Naive thymus-derived CD8-positive, alpha-beta T cell (primary cell): ENCODE results near the gene WNT4. TPM values are rescaled to one million over a fixed set of nuclear protein-coding genes. Genes with fewer than 3 reads are reported as not detected.

ENCODE experiments used
- ATAC-seq, 2 donors: fragments of 150-1000 bp; cut with Tn5 transposase in 1 of 2; sonication (Bioruptor Pico), chemical (Tn5 transposase) in 1 of 2; 1 replicate in 1 of 2; 2 replicates in 1 of 2; pipeline ENCODE4 v1.10.0; 2021; ENCODE audit warnings: mild to moderate bottlenecking in 2 of 2, moderate library complexity in 2 of 2
- POLR2A ChIA-PET: fragments of 350-600 bp; sonication (Branson Sonifier 250); formaldehyde crosslinking; loops from one replicate; lab custom pipeline; 2021; ENCODE audit warnings: antibody characterized with exemption; lab: Charles Lee
- DNase-seq, 10 donors: peaks; one replicate each; pipeline versions ENCODE4 v3.0.0 to v3.0.0-alpha.2; 2020 to 2022
- H3K27ac Mint-ChIP-seq, 10 donors: one replicate each; pipeline ENCODE4 v1.8.0; 2020 to 2022; ENCODE audit warnings: mild to moderate bottlenecking in 10 of 10, mixed read lengths in 10 of 10, moderate library complexity in 4 of 10, inconsistent platforms in 1 of 10
- H3K27me3 Mint-ChIP-seq, 5 donors: one replicate each; pipeline ENCODE4 v1.8.0; 2021 to 2022; ENCODE audit warnings: mixed read lengths in 5 of 5
- H3K36me3 Mint-ChIP-seq, 3 donors: one replicate each; pipeline ENCODE4 v1.8.0; 2020 to 2022; ENCODE audit warnings: mixed read lengths in 3 of 3, mild to moderate bottlenecking in 2 of 3, inconsistent platforms in 1 of 3
- H3K4me1 Mint-ChIP-seq, 4 donors: one replicate each; pipeline ENCODE4 v1.8.0; 2021 to 2022; ENCODE audit warnings: mixed read lengths in 4 of 4
- H3K4me3 Mint-ChIP-seq, 10 donors: one replicate each; pipeline ENCODE4 v1.8.0; 2020 to 2022; ENCODE audit warnings: mild to moderate bottlenecking in 10 of 10, mixed read lengths in 10 of 10, moderate library complexity in 6 of 10, inconsistent platforms in 1 of 10
- H3K9me3 Mint-ChIP-seq, 9 donors: one replicate each; pipeline ENCODE4 v1.8.0; 2020 to 2022; ENCODE audit warnings: mixed read lengths in 9 of 9, mild to moderate bottlenecking in 3 of 9, inconsistent platforms in 1 of 9, moderate library complexity in 1 of 9
- polyA plus RNA-seq, 3 donors: library from polyadenylated mRNA; unstranded; fragments of 300-500 nt; fragmentation: Illumina TruSeq; gene quantifications; one replicate each; pipeline ENCODE4 v1.2.3, GENCODE V29; 2021
- total RNA-seq, 8 experiments: library from RNA in 2 of 8; stranded (reverse) in 2 of 8; gene quantifications; one replicate each; pipeline ENCODE4 v1.2.3 and lab custom pipeline; 2021 to 2026

The WNT4 gene
- total and polyA plus RNA-seq, 5 experiments from 2014 or later = not detected

- DNase-seq (no peak), ATAC-seq (no peak)
Observed at GRCh38 chr1:22176258-22176657, 33.4 kb upstream of the WNT4 start.

GRCh38 chr1:22174446-22175220 lies 31.7 kb upstream of the WNT4 start:
- ATAC-seq (no peak), DNase-seq (no peak)
- Mint-ChIP-seq H3K27ac (no peak overlapping the region), H3K36me3 (no peaks in the 10 kb centered on the region), H3K9me3 (peaks cover 0 to 3% (median 0%) of the 10 kb centered on the region in 9 donors), H3K4me1 (peaks cover 0 to 6% (median under 1%) of the 10 kb centered on the region in 4 donors), H3K27me3 (peaks cover 0 to 9% (median 2%) of the 10 kb centered on the region in 5 donors), H3K4me3 (no peak overlapping the region)
- POLR2A ChIA-PET = no interaction called here

More at GRCh38 chr1:22176258-22176657, 33.4 kb upstream of the WNT4 start:
- peaks cover 0 to 9% (median 2%) of the 10 kb centered on the region in 5 donors for H3K27me3 Mint-ChIP-seq
- H3K9me3 Mint-ChIP-seq = peaks cover 0 to 5% (median 0%) of the 10 kb centered on the region in 9 donors
- H3K4me1 Mint-ChIP-seq = peaks cover 0 to 6% (median 0%) of the 10 kb centered on the region in 4 donors
- POLR2A ChIA-PET = no interaction called here
- no peak overlapping the region for H3K27ac Mint-ChIP-seq
- H3K36me3 Mint-ChIP-seq = no peaks in the 10 kb centered on the region
- no peak overlapping the region for H3K4me3 Mint-ChIP-seq

- ATAC-seq = no peak
Observed at GRCh38 chr1:22171951-22172715, 29.2 kb upstream of the WNT4 start.

GRCh38 chr1:22169816-22170215 lies 26.9 kb upstream of the WNT4 start:
- Mint-ChIP-seq H3K4me1 (peaks cover 0 to 2% (median 0%) of the 10 kb centered on the region in 4 donors), H3K27me3 (peaks cover 0 to 5% (median 4%) of the 10 kb centered on the region in 5 donors), H3K36me3 (no peaks in the 10 kb centered on the region), H3K4me3 (no peak overlapping the region), H3K9me3 (no peaks in the 10 kb centered on the region), H3K27ac (no peak overlapping the region)
- ATAC-seq (no peak), DNase-seq (no peak)
- POLR2A ChIA-PET = no interaction called here

More at GRCh38 chr1:22171951-22172715, 29.2 kb upstream of the WNT4 start:
- POLR2A ChIA-PET = no interaction called here
- peak overlapping the region in 1 of 10 donors; percentile 74 for H3K27ac Mint-ChIP-seq
- DNase-seq = no peak
- peaks cover 0 to 6% (median under 1%) of the 10 kb centered on the region in 4 donors for H3K4me1 Mint-ChIP-seq
- H3K36me3 Mint-ChIP-seq = no peaks in the 10 kb centered on the region
- H3K27me3 Mint-ChIP-seq = peaks cover 0 to 9% (median 4%) of the 10 kb centered on the region in 5 donors
- no peak overlapping the region for H3K4me3 Mint-ChIP-seq
- no peaks in the 10 kb centered on the region for H3K9me3 Mint-ChIP-seq

- no peak overlapping the region for H3K4me3 Mint-ChIP-seq
- H3K27ac Mint-ChIP-seq = no peak overlapping the region
- H3K4me1 Mint-ChIP-seq = peaks cover 0 to 2% (median 0%) of the 10 kb centered on the region in 4 donors
- no peaks in the 10 kb centered on the region for H3K36me3 Mint-ChIP-seq
- no peak for ATAC-seq
- DNase-seq = no peak
- peaks cover 0 to 5% (median 0%) of the 10 kb centered on the region in 5 donors for H3K27me3 Mint-ChIP-seq
- H3K9me3 Mint-ChIP-seq = no peaks in the 10 kb centered on the region
- POLR2A ChIA-PET = no interaction called here
Observed at GRCh38 chr1:22168412-22168973, 25.6 kb upstream of the WNT4 start.

- no peak for ATAC-seq
- Mint-ChIP-seq H3K27me3 (peaks cover 0 to 5% (median 0%) of the 10 kb centered on the region in 5 donors), H3K4me3 (no peak overlapping the region), H3K4me1 (peaks cover 0 to 2% (median 0%) of the 10 kb centered on the region in 4 donors), H3K36me3 (no peaks in the 10 kb centered on the region), H3K27ac (no peak overlapping the region), H3K9me3 (no peaks in the 10 kb centered on the region)
- POLR2A ChIA-PET = no interaction called here
- DNase-seq = no peak
Observed at GRCh38 chr1:22166439-22166838, 23.5 kb upstream of the WNT4 start.

- DNase-seq (no peak), ATAC-seq (no peak)
- H3K27ac Mint-ChIP-seq = peak overlapping the region in 1 of 10 donors; percentile 3
- peaks cover 0 to 2% (median 0%) of the 10 kb centered on the region in 4 donors for H3K4me1 Mint-ChIP-seq
- H3K4me3 Mint-ChIP-seq = no peak overlapping the region
- H3K27me3 Mint-ChIP-seq = peaks cover 0 to 5% (median 0%) of the 10 kb centered on the region in 5 donors
- H3K9me3 Mint-ChIP-seq = no peaks in the 10 kb centered on the region
- H3K36me3 Mint-ChIP-seq = no peaks in the 10 kb centered on the region
- POLR2A ChIA-PET = no interaction called here
Observed at GRCh38 chr1:22164841-22165808, 22.2 kb upstream of the WNT4 start.

- H3K36me3 Mint-ChIP-seq = no peaks in the 10 kb centered on the region
- ATAC-seq = no peak
- no peak for DNase-seq
- no peaks in the 10 kb centered on the region for H3K4me1 Mint-ChIP-seq
- H3K27me3 Mint-ChIP-seq = peaks cover 0 to 2% (median 0%) of the 10 kb centered on the region in 5 donors
- H3K4me3 Mint-ChIP-seq = no peak overlapping the region
- H3K9me3 Mint-ChIP-seq = no peaks in the 10 kb centered on the region
- H3K27ac Mint-ChIP-seq = no peak overlapping the region
- POLR2A ChIA-PET = interaction anchor here (0.5 kb wide), 1 partner anchor 8 kb away, joined by 4 read pairs; no protein-coding TSS in a partner anchor
Observed at GRCh38 chr1:22163564-22163963, 20.7 kb upstream of the WNT4 start.

- Mint-ChIP-seq H3K27me3 (peaks cover 0 to 2% (median 0%) of the 10 kb centered on the region in 5 donors), H3K9me3 (no peaks in the 10 kb centered on the region), H3K36me3 (no peaks in the 10 kb centered on the region), H3K27ac (no peak overlapping the region), H3K4me3 (no peak overlapping the region), H3K4me1 (no peaks in the 10 kb centered on the region)
- ATAC-seq (no peak), DNase-seq (no peak)
- POLR2A ChIA-PET = no interaction called here
Observed at GRCh38 chr1:22163137-22163536, 20.2 kb upstream of the WNT4 start.

- no peaks in the 10 kb centered on the region for H3K36me3 Mint-ChIP-seq
- H3K4me1 Mint-ChIP-seq = no peaks in the 10 kb centered on the region
- H3K4me3 Mint-ChIP-seq = no peak overlapping the region
- POLR2A ChIA-PET = no interaction called here
- no peak for DNase-seq
- H3K27ac Mint-ChIP-seq = no peak overlapping the region
- peaks cover 0 to 8% (median 0%) of the 10 kb centered on the region in 5 donors for H3K27me3 Mint-ChIP-seq
- no peaks in the 10 kb centered on the region for H3K9me3 Mint-ChIP-seq
- no peak for ATAC-seq
Observed at GRCh38 chr1:22159891-22160290, 17.0 kb upstream of the WNT4 start.

GRCh38 chr1:22158654-22159053 lies 15.8 kb upstream of the WNT4 start:
- Mint-ChIP-seq H3K9me3 (no peaks in the 10 kb centered on the region), H3K27me3 (peaks cover 0 to 17% (median 0%) of the 10 kb centered on the region in 5 donors), H3K36me3 (no peaks in the 10 kb centered on the region), H3K27ac (no peak overlapping the region), H3K4me1 (peaks cover 0 to 4% (median 2%) of the 10 kb centered on the region in 4 donors), H3K4me3 (no peak overlapping the region)
- POLR2A ChIA-PET = no interaction called here
- ATAC-seq = no peak
- DNase-seq = no peak
